Activated gamma-delta T cell treated with anti-CD3 and anti-CD28 coated beads, Interleukin-2, amount 50 U/mL, for 16 hours (primary cell): ENCODE data around the gene TOMM34.

Experiments
- DNase-seq: peaks from one replicate; pipeline ENCODE4 v3.0.0-alpha.2; 2020; ENCODE audit warnings: low read depth

Gene TOMM34

GRCh38 chr20:44930517-44931168, 29.6 kb downstream of the TOMM34 start:
- DNase-seq = no peak

DNA sequence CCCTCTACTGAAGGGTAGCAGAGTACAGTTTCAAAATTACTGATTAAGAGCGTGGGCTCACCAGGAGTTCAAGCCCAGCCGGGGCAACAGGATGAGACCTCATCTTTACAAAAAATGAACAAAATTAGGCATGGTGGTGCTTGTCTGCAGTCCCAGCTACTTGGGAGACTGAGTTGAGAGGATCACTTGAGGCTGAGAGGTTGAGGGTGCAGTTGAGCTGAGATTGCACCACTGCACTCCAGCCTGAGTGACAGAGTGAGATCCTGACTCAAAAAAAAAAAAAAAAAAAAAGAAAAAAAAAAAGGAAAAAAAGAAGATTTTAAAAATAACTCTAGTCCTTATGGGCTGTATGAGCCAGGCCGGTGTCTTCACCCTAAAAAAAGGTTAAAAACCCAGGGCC, 31.6 kb downstream of the TOMM34 start:
- no peak for DNase-seq

DNA sequence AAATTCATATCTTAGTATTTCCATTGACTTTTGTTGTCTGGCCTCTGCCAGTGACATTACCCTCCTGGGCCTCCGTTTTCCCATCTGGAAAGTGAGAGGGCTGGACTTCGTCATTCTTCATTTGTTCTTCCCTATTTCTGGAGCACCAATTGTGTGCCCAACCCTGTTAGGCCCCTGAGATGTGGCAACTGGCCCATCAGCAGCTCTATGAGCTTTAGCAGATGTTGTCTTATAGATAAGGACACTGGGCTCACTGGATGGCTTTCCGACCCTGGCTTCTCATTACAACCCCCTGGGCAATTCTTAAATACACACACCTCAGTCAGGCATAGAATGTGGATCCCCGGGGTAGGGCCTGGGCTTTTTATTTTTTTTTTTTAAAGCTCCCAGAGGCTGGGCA, 35.7 kb downstream of the TOMM34 start:
- DNase-seq = no peak

GRCh38 chr20:44921447-44921846, 38.8 kb downstream of the TOMM34 start:
- no peak for DNase-seq

DNA sequence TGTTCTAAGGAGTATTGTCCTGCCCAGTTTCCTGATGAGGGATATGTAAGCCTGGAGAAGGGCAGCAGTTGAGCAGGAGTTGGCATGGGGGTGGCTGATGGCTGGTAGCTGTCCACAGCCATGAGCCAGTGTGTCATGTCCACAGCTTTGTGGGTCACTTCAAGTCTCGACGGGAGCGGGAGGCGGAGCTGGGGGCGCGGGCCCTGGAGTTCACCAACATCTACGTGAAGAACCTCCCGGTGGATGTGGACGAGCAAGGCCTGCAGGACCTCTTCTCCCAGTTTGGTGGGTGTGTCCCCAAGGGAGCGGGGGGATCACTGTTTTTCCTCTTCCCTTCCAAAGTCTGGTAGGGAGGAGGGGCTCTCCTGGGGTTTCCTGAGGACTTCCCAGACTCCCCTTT, 41.4 kb downstream of the TOMM34 start:
- DNase-seq = no peak

- DNase-seq = no peak
These were observed 41.9 kb downstream of the TOMM34 start for GRCh38 chr20:44918342-44918741.

DNA sequence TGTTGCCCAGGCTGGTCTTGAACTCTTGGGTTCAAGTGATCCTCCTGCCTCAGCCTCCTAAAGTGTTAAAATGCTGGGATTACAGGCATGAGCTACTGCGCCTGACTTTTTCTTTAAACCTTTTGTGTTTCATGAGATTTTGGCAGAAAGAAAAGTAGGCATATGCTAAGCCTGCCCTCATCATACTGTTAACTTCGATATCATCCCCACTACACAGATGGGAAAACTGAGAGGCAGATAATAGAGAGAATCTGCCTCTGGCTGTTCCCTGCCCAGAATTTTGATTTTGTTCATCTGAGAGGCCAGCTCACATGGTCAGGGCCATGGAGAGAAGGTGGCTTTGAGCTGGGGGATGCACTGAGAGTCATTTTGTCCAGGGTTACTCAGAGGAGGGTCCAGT, 42.8 kb downstream of the TOMM34 start:
- no peak for DNase-seq

DNA sequence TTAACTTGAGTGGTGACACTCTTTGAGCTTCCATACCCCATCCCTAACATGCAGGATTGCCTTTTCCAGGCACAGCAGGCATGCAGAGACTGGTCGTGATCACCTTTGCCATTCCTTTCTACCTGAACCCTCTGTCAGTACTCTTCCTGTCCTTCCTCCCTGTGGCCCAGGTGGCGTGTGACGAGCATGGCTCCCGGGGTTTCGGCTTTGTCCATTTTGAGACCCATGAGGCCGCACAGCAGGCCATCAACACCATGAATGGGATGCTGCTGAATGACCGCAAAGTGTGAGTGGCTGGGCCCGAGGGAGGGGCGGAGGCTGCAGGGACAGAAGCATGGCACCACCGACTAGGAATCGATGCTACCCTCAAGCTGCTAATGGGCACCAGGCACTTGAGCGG, 43.6 kb downstream of the TOMM34 start:
- DNase-seq = no peak

DNA sequence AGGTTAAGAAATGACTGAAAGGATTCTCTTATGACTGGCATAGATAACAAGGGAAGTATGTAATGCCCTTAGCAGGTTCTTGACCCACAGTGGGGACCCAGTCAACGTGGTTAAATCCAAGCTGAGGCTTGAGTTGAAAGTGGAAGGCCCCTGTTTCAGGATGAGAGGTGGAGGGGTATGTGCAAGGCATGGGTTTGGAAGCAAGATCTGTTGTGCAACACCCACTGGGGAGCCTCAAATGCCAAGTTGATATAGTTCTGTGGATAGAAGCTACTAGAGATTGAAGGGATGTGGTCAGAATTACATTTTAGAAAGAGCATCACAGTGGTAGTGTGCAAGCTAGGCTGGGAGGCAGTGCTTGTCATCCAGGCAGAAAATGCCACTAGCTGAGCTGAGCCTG, 45.3 kb downstream of the TOMM34 start:
- DNase-seq = no peak

GRCh38 chr20:44912189-44912588, 48.0 kb downstream of the TOMM34 start:
- no peak for DNase-seq

- no peak for DNase-seq
These were observed 48.8 kb downstream of the TOMM34 start for GRCh38 chr20:44911264-44911921.

DNA sequence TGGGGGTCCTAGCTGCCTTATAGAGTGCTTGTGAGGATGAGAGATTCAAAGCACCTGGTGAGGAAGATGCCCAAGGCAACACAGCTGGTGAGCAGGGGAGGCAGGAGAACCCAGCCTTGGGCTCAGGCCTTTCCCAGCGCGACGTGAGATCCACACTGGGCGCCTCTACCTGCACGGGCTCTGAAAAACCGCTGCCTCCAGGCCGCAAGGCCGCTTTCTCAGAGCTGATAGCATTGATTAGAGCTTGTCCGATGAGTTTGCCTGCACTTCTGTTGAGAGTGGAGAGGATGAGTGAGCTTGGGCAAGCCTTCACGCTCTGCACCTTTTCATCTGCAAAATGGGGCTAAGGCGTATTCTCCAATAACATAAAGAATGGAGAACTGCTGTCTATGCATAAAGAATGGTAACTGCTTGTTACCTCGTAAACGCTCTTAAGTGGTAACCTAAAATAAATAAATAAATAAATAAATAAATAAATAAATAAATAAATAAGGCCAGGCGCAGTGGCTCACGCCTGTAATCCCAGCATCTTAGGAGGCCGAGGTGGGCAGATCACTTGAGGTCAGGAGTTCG, 49.4 kb downstream of the TOMM34 start:
- DNase-seq = no peak

DNA sequence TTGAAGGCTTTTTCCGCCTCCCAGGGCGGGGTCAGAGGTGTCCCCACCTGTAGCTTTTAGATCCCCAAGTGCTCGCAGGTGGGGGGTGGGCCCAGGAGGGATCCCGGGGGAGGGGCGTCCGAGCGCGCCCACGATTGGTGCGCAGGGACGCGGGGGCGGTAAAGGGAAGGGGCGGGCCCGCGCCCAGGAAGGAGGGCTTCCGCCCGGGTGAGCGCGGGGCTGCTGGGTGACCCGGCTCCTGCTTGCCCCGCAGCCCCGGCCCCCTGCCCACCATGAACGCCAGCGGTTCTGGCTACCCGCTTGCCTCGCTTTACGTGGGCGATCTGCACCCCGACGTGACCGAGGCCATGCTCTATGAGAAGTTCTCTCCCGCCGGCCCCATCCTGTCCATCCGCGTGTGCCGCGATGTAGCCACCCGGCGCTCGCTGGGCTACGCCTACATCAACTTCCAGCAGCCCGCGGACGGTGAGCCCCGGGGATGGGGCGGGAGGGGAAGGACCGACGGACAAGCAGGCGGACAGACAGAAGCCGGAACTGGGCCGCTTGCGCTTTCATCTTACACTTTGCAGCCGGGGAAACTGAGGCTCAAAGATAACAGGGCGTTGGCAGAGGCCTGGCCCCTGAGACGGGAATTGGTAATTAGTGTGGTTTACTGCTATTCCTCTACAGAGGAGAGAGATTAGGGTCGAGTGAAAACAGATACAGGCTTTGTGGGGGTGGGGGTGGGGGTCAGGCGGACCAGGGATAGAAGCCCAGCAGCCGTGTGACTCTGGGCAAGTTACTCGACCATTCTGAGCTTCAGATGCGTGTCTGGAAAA, 50.1 kb downstream of the TOMM34 start, which contains the start of gene PABPC1L:
Gene PABPC1L, plus strand, starts transcription at position 189 of the 818 bp plus-strand sequence. Its CDS starts 84 bp downstream, at position 273.
- peak; percentile 60 for DNase-seq

- DNase-seq = no peak
These were observed 51.0 kb downstream of the TOMM34 start for GRCh38 chr20:44908987-44909871.

GRCh38 chr20:44904377-44904776, 55.8 kb downstream of the TOMM34 start:
- DNase-seq = no peak

DNA sequence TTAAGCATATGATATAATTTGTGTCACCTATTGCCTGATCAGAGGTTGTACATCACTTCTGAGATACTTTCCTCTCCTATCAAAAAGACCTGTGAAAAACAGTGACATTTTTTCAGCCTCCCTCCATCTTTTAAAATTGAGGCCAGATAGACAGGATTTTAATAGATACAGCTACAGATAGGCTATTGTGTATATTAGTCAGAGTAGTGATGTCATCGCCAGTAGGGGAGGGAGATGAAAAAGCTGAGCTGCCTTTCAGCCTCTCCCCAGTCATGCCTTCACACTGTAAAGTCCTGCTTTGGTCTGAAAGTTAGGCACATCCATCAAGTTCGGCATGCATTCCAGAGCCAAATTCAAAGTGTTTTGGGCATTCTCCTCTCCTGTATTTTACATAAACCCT, 58.2 kb downstream of the TOMM34 start:
- DNase-seq = no peak

DNA sequence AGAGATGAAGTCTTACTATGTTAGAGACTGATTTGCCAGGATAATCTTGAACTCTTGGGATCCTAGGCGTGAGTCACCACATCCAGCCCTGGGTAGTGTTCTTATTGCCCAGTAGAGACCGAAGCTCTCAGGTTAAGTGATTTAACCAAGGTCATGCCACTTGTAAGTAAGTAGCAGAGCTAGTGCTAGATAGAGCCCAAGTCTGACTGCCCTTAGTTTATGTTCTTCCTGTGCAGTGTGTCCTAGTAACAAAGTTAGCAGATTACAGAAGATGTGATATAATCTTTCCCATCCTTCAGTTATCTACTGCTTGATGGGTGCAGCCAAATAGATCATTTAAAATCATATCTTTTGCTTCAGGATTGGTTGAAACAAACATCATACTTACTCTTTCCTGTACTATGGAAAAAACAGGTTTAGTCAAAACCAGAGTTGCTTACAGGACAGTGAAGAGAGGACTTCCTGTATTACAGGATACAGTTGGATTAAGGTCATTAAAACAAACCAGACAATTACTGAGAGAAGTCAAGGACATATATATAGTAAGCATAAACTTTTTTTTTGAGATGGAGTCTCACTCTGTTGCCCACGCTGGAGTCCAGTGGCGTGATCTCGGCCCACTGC, 59.9 kb downstream of the TOMM34 start:
- DNase-seq = no peak

DNA sequence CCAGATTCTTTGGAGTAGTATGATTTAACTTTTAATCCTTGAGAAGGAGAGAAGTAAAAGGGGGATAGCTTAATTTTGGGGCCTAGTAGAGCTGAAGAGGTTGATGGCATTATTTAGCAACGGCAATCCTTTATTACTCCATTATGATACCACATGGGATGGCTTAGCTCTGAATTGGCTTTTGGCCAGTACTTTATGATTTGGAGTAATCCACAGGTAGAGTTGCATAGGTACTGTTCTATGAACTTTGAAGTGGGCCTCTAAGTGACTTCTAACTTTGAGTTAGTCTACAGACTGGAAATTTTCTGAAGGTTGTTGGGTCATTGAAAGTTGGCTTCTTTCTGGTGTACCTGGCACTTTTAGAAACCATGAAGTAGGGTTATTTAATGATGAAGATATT, 63.1 kb downstream of the TOMM34 start:
- DNase-seq = no peak

- DNase-seq = no peak
These were observed 63.6 kb downstream of the TOMM34 start for GRCh38 chr20:44896583-44896982.

DNA sequence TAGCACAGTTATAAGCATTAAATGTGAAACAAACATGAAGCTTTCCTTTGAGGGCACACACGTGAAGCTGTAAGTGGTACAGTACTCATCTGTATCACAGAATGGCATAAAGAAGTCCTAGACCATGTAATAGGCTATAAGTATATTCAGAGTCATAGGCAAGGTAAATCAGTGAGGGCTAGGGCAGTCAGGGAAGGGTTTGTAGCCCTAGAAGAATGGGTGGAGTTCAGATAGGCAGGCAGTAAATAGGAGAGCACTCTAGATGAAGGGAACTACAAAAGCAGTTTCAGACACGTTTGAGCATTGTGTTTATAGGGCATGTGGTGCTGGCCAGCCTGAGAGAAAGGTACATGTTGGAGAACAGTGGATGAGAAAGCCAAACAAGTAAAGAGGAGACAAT, 65.2 kb downstream of the TOMM34 start:
- no peak for DNase-seq
